Measurements from ENCODE around the gene SH3PXD2B.

DNA sequence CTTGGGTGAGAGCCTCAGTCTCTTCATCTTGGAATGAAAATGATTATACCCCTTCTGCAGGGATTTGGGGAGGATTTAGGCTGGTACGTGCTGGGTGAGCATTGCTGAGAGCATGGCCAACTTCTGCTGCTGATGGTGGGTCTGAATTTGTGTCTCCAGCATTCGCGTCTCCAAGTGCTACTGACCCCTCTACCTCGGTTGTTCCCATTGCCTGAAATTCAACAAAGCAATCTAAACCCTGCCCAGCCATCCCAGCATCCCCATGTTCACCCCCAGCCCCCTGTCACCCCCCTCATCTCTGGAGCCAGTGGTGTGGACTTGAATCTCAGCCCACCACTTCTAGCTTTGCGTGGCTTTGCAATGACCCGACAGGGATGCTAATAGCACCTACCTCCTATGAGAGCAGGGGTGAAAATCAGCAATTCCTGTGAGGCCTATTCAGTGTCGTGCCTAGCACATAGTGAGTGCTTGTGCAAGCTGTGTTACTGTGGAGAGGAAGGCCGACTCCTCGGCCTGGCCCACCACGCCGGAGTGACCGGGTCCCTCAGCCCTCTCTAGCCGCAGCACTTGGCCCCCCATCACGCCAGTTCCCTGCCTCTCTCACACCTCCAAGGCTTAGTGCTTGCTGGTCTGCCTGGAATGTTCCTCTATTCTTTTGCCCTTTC is 43.4 kb upstream of the SH3PXD2B start:
- TF ChIP-seq, protein P1, sequence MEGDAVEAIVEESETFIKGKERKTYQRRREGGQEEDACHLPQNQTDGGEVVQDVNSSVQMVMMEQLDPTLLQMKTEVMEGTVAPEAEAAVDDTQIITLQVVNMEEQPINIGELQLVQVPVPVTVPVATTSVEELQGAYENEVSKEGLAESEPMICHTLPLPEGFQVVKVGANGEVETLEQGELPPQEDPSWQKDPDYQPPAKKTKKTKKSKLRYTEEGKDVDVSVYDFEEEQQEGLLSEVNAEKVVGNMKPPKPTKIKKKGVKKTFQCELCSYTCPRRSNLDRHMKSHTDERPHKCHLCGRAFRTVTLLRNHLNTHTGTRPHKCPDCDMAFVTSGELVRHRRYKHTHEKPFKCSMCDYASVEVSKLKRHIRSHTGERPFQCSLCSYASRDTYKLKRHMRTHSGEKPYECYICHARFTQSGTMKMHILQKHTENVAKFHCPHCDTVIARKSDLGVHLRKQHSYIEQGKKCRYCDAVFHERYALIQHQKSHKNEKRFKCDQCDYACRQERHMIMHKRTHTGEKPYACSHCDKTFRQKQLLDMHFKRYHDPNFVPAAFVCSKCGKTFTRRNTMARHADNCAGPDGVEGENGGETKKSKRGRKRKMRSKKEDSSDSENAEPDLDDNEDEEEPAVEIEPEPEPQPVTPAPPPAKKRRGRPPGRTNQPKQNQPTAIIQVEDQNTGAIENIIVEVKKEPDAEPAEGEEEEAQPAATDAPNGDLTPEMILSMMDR (IDR thresholded peaks at IDR 0.05), result no peak
- TF ChIP-seq POLR2A (IDR thresholded peaks at IDR 0.05), result no peak

Data from lower leg skin (tissue), 3 donors.